HEK293T (cell line): ENCODE results near the gene EXOC4.
"Not testable (repeated sequence)": the region's sequence is repeated elsewhere in the genome, so short reads cannot be mapped to it uniquely, and the experiment has no call there.

Source experiments
- CTCF ChIA-PET: fragments of 350-600 bp; formaldehyde crosslinking; extraction: SDS; loops from one replicate; lab custom pipeline; 2021; ENCODE audit warnings: antibody characterized with exemption, inconsistent platforms; lab: Yijun Ruan, JAX
- POLR2A ChIA-PET: fragments of 350-600 bp; formaldehyde crosslinking; extraction: SDS; loops from one replicate; lab custom pipeline; 2020; ENCODE audit warnings: antibody characterized with exemption, inconsistent platforms; lab: Yijun Ruan, JAX
- DNase-seq: peaks from one replicate; pipeline ENCODE4 v3.0.0; 2012; ENCODE audit warnings: mixed read lengths; ENCODE audit errors: extremely low spot score
- ARNT ChIP-seq: fragments of 450-650 bp; IDR thresholded peaks from 2 replicates; pipeline ENCODE4 v1.6.1; 2017; ENCODE audit warnings: mild to moderate bottlenecking
- BHLHE40 ChIP-seq: fragments of 450-650 bp; IDR thresholded peaks from 2 replicates; pipeline ENCODE4 v1.6.1; 2016; ENCODE audit warnings: mild to moderate bottlenecking, moderate library complexity, borderline replicate concordance
- CTBP1 ChIP-seq: fragments of 450-650 bp; IDR thresholded peaks from 2 replicates; pipeline ENCODE4 v1.6.1; 2016; ENCODE audit warnings: borderline replicate concordance
- ELF4 ChIP-seq: fragments of 450-650 bp; IDR thresholded peaks from 2 replicates; pipeline ENCODE4 v1.6.1; 2017; ENCODE audit warnings: antibody characterized with exemption
- FOXA1 ChIP-seq: fragments of 450-650 bp; IDR thresholded peaks from 2 replicates; pipeline ENCODE4 v1.6.1; 2016; ENCODE audit warnings: mild to moderate bottlenecking
- FOXK2 ChIP-seq: fragments of 450-650 bp; IDR thresholded peaks from 2 replicates; pipeline ENCODE4 v1.6.1; 2016; ENCODE audit warnings: mild to moderate bottlenecking
- FOXM1 ChIP-seq: fragments of 450-650 bp; IDR thresholded peaks from 2 replicates; pipeline ENCODE4 v1.6.1; 2017; ENCODE audit warnings: mild to moderate bottlenecking, borderline replicate concordance
- HDGF ChIP-seq: fragments of 450-650 bp; IDR thresholded peaks from 2 replicates; pipeline ENCODE4 v1.6.1; 2017; ENCODE audit warnings: antibody characterized with exemption, borderline replicate concordance
- L3MBTL2 ChIP-seq: fragments of 450-650 bp; conservative IDR thresholded peaks from 2 replicates; pipeline ENCODE4 v1.6.1; 2016; ENCODE audit warnings: mild to moderate bottlenecking
- LEF1 ChIP-seq: fragments of 450-650 bp; IDR thresholded peaks from 2 replicates; pipeline ENCODE4 v1.6.1; 2017; ENCODE audit warnings: mild to moderate bottlenecking, borderline replicate concordance
- NFRKB ChIP-seq: fragments of 450-650 bp; IDR thresholded peaks from 2 replicates; pipeline ENCODE4 v1.6.1; 2016; ENCODE audit warnings: mild to moderate bottlenecking, moderate library complexity
- PKNOX1 ChIP-seq: fragments of 450-650 bp; IDR thresholded peaks from 2 replicates; pipeline ENCODE4 v1.6.1; 2016
- SP1 ChIP-seq: fragments of 450-650 bp; IDR thresholded peaks from 2 replicates; pipeline ENCODE4 v1.6.1; 2017
- SUZ12 ChIP-seq: fragments of 450-650 bp; IDR thresholded peaks from 2 replicates; pipeline ENCODE4 v1.6.1; 2016; ENCODE audit warnings: mild to moderate bottlenecking
- TARDBP ChIP-seq: fragments of 450-650 bp; IDR thresholded peaks from 2 replicates; pipeline ENCODE4 v1.6.1; 2016
- ZNF384 ChIP-seq: fragments of 450-650 bp; IDR thresholded peaks from 2 replicates; pipeline ENCODE4 v1.6.1; 2016

Gene EXOC4

DNA sequence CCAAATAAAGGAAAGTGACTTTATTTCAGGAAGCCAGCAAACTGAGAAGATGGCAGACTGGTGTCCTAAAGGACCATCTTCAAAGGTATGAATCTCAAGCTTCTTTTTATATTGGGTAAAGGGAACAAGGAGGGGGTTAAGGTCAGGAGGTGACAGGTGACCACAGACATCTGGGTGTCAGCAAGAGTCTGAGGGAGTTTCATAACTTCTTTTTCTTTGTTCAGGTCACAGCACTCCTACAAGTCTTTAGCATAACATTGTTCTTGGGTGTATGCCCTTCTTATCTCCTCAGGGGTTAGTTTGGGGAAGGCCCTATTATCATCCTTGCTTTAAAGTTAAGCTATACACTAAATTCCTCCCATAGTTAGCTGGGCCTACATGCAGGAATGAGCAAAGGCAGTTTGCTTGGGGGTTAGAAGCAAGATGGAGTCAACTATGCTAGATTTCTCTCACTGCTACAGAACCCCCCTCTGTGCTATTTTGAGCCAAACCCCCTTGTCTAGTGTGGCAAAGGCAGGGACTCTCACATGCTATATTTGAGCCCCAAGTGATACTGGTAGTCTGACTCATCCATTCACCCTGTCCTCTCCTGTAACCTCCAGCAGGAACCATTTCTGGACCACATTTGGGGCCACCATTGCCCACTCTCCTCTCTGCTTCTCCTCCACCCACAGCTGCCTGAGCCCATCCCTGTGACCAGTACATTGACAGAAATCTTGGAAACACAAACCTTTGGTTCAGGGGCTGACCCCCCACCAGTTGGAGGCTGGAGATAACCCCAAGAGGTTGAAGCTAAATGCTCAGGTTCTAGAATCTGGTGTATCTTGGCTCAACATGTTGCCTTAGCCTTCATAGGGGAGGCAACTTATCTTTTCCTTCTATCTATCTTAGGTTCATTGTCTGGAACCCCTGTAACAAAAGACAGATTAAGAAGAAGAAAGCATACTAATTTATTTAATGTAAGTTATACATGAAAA is 818.8 kb downstream of the EXOC4 start:
- DNase-seq = no peak
- CTCF ChIA-PET = interaction anchor here (0.8 kb wide), 1 partner anchor 10 kb away, joined by 3 read pairs; no protein-coding TSS in a partner anchor

DNA sequence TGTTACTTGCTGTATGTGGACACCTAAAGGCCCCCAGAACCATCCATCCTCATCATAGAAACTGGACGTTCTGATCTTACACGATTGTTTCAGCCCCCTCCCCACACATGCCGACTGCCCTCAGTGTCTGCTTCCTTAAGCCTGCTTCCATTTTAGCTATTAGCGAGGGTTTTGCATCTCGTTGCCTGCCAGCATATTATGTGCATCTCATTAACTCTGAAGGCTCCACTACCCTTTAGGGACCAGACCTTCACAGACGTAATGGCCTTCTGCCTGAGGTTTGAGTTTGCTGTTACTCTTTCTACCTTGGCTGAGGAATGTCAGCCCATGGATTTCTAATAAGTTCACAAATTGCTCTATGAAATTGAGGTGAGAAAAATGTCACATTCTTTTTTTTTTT is 820.4 kb downstream of the EXOC4 start:
- CTCF ChIA-PET = no interaction called here
- DNase-seq = no peak
- no peak for TF ChIP-seq ELF4
- TF ChIP-seq L3MBTL2 = no peak
- no peak for TF ChIP-seq HDGF
- TF ChIP-seq TARDBP = no peak
- POLR2A ChIA-PET = no interaction called here

More for the DNA sequence above, 818.8 kb downstream of the EXOC4 start:
- TF ChIP-seq ARNT = no peak
- TF ChIP-seq BHLHE40 = no peak
- TF ChIP-seq ELF4 = no peak
- TF ChIP-seq PKNOX1 = no peak
- TF ChIP-seq FOXK2 = no peak
- POLR2A ChIA-PET = no interaction called here

DNA sequence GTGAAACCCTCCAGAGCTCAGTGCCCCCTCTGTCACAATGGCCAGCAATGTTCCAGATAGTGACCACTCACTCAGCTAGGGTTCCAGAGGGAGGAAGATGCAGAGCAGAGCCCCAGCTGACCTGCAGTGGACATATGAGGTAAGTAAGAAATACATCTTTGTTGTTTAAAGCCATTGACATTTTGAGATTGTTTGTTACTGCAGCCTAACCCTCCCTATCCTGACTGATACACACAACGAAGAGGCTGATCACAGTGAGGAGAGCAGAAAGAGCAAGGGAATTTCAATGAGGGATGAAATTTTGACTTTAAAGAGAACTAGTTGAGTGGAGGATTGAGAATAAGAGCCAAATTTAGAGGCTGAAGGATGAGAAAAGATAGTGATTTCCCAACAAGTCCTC is 822.9 kb downstream of the EXOC4 start:
- TF ChIP-seq NFRKB = no peak
- TF ChIP-seq FOXM1 = no peak
- no peak for TF ChIP-seq CTBP1
- no peak for TF ChIP-seq HDGF
- TF ChIP-seq TARDBP = no peak
- no peak for TF ChIP-seq LEF1
- ChIA-PET POLR2A (no interaction called here), CTCF (no interaction called here)
- no peak for DNase-seq

DNA sequence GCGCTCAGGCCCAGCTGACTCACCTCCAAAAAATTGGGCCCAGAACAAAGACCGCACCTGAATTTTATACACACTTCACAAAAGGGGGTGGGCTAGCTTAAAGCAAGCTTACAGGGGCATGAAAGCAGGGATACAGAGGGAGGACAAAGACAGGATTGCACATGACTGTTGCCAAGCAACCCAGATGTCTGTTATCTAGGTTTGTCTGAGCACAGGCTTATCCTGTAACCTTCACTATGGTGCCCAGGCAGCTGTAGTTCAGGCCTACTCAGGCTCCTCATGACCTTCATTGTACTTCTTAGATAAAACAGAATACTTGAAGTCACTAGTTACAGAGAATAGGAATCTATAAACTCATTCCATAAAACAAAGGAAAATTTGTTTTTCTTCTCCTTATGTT is 824.7 kb downstream of the EXOC4 start:
- DNase-seq, CTCF ChIA-PET, POLR2A ChIA-PET: not testable (repeated sequence)

GRCh38 chr7:134078991-134079390 is 826.1 kb downstream of the EXOC4 start:
- TF ChIP-seq CTBP1 (no peak), ZNF384 (no peak), PKNOX1 (no peak), SP1 (no peak), ARNT (no peak), SUZ12 (no peak), FOXA1 (no peak), ELF4 (no peak), FOXM1 (no peak)
- no peak for DNase-seq
- ChIA-PET POLR2A (no interaction called here), CTCF (interaction anchor here (0.7 kb wide), 1 partner anchor 1042 kb away, joined by 5 read pairs; no protein-coding TSS in a partner anchor)

- ChIA-PET CTCF (no interaction called here), POLR2A (no interaction called here)
- TF ChIP-seq CTBP1 (no peak), ZNF384 (no peak), FOXK2 (no peak), SUZ12 (no peak), SP1 (no peak), ELF4 (no peak), HDGF (no peak), FOXA1 (no peak), FOXM1 (no peak), NFRKB (no peak), LEF1 (no peak), PKNOX1 (no peak), BHLHE40 (no peak), L3MBTL2 (no peak), TARDBP (no peak), ARNT (no peak)
- no peak for DNase-seq
These were observed 828.8 kb downstream of the EXOC4 start for GRCh38 chr7:134081695-134082094.
